NOMO-1 treated with dmso at 0.1 percent for 144 hours (cell line): ENCODE data around the gene TFDP1.

Source experiments
- DNase-seq: peaks from one replicate; lab custom pipeline; 2025; ENCODE audit not compliant: unreplicated experiment; lab: John Stamatoyannopoulos, UW

TFDP1 gene

GRCh38 chr13:113658836-113659235 is 74.3 kb downstream of the TFDP1 start:
- DNase-seq = no peak

GRCh38 chr13:113659337-113659736 is 74.8 kb downstream of the TFDP1 start:
- DNase-seq = no peak

GRCh38 chr13:113660066-113660465 is 75.5 kb downstream of the TFDP1 start:
- DNase-seq = no peak

GRCh38 chr13:113661509-113661908 is 77.0 kb downstream of the TFDP1 start:
- DNase-seq = no peak

- DNase-seq = no peak
These were observed 79.4 kb downstream of the TFDP1 start for GRCh38 chr13:113663934-113664333.

- DNase-seq = no peak
These were observed 80.4 kb downstream of the TFDP1 start for GRCh38 chr13:113664751-113665596.

- DNase-seq = no peak
These were observed 81.2 kb downstream of the TFDP1 start for GRCh38 chr13:113665597-113666328.

GRCh38 chr13:113666329-113666670 is 81.7 kb downstream of the TFDP1 start:
- DNase-seq = no peak

- DNase-seq = no peak
These were observed 82.6 kb downstream of the TFDP1 start, which contains the start of gene GRK1 for GRCh38 chr13:113666951-113667701. Gene GRK1 (plus strand): TSS chr13:113667219. CDS start chr13:113667387, 168 bp downstream.

GRCh38 chr13:113667771-113668490 is 83.4 kb downstream of the TFDP1 start:
- DNase-seq = no peak

- no peak for DNase-seq
These were observed 84.0 kb downstream of the TFDP1 start for GRCh38 chr13:113668491-113668971.

GRCh38 chr13:113669231-113669754 is 84.7 kb downstream of the TFDP1 start:
- DNase-seq = no peak

GRCh38 chr13:113669755-113670341 is 85.3 kb downstream of the TFDP1 start:
- DNase-seq = no peak

- DNase-seq = no peak
These were observed 86.0 kb downstream of the TFDP1 start for GRCh38 chr13:113670541-113670940.

GRCh38 chr13:113671066-113672001 is 86.8 kb downstream of the TFDP1 start:
- DNase-seq = no peak

GRCh38 chr13:113672002-113672651 is 87.6 kb downstream of the TFDP1 start:
- DNase-seq = no peak
